GM18858 (cell line): Measurements from ENCODE around the gene NSUN6.

ENCODE experiments used
- ATAC-seq: cut with Tn5 transposase; IDR thresholded peaks from one replicate; pipeline ENCODE4 v1.9.1; 2021; ENCODE audit not compliant: unreplicated experiment

NSUN6 gene

DNA sequence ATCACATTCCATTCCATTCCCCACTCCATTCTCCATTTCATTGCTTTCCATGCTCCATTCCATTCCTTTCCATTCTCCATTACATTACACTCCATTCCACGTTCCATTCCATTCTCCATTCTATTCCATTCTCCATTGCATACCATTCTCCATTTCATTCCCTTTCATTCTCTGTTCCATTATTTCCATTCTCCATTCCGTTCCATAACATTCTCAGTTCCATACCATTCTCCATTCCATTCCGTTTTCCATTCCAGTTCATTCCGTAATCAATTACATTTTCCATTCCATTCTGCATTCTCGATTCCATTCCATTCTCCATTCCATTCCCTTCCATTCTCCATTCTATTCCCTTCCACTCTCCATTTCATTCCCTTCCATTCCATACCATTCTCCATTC, 86.4 kb downstream of the NSUN6 start:
- ATAC-seq, result no peak

DNA sequence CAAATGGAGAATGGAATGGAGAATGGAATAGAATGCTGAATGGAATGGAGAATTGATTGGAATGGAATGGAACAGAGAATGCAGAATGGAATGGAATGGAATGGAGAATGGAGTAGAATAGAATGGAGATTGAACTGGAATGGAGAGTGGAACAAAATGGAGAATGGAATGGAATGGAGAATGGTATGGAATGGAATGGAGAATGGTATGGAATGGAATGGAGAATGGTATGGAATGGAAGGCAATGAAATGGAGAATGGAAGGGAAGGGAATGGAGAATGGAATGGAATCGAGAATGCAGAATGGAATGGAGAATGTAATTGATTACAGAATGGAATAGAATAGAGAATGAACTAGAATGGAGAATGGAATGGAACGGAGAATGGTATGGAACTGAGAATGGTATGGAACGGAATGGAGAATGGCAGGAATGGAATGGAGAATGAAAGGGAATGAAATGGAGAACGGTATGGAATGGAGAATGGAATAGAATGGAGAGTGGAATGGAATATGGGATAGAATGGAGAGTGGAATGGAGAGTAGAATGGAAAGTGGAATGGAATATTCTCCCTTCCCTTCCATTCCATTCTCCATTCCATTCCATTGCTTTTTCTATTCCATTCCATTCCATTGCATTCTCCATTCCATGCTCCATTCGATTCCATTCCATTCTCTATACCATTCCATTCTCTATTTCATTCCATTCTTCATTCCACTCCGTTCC, 88.2 kb downstream of the NSUN6 start:
- ATAC-seq, result no peak

DNA sequence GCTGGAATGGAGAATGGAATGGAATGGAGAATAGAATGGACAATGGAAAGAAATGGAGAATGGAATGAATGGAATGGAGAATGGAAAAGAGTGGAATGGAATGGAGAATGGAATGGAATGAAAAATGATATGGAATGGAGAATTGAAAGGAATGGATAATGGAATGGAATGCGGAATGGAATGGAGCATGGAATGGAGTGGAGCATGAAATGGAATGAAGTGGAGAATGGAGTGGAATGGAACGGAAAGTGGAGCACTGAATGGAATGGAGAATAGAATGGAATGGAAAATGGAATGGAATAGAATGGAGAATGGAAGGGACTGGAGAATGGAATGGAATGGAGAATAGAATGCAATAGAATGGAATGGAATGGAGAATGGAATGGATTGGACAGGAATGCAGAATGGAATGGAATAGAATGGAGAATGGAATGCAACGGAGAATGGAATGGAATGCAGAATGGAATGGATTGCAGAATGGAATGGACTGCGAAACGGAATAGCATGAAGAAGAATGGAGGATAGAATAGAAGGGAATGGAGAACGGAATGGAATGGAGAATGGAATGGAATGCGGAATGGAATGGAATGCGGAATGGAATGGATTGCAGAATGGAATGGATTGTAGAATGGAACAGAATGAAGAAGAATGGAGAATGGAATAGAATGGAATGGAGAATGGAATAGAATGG, 89.4 kb downstream of the NSUN6 start:
- no peak for ATAC-seq

DNA sequence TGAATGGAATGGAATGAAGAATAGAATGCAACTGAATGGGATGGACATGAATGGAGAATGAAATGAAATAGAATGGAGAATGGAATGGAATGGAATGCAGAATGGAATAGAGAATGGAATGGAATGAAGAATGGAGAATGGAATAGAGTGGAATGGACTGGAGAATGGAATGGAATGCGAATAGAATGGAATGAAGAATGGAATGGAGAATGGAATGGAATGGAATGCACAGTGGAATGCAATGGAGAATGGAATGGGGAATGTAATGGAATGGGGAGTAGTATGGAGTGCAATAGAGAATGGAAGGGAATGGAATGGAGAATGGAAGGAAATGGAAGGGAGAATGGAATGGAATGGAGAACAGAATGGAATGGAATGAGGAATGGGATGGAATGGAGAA, 93.4 kb downstream of the NSUN6 start:
- ATAC-seq, result no peak

- ATAC-seq, result no peak
Measured at GRCh38 chr10:18556522-18557147, 94.8 kb downstream of the NSUN6 start.

DNA sequence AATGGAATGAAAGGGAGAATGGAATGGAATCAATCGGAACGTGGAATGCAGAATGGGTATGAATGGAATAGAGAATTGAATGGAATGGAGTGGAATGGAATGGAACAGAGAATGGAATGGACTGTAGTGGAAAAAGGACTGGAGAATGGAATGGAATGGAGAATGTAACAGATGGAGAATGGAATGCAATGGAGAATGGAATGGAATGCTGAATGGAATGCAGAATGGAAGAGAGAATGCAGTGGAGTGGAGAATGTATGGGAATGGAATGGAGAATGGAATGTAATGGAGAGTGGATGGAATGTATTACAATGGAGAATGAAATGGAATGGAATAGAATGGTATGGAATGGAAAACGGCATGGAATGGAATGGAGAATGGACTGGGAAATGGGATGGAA, 96.9 kb downstream of the NSUN6 start:
- ATAC-seq, result no peak

DNA sequence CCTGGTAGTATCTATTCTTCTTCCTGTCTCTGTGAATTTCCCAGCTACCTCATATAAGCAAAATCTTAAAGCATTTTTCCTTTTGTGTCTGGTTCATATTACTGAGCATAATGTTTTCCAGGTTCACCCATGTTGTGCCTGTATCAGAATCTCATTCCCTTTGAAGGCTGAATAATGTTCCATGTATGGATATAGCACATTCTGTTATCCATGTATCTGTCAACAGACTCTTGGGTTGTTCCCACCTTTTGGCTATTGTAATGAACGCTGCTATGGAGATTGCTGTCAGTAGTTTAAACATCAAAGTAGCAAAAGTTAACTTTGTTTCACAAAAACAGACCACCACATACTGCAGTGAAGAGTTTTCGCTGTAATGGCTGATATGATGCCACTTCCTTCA, 99.9 kb downstream of the NSUN6 start:
- no peak for ATAC-seq

DNA sequence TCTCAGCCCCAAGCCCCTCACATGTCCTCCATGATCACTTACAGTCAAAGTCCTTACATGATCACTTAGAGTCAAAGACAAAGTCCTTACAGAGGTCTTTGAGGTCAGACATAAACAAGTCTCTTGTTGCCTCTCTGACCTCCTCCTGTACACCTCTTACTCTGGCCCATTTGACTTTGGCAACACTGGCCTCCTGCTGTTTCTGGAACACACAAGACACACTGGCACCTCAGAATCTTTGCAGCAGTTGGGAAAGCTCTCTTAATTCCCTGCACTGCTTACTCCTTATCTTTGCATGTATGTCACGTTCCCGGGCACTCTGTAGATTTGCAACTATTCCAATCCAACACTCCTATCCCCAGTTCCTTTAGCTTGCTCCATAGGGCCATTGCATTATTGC, 102.3 kb downstream of the NSUN6 start:
- ATAC-seq, result no peak

GRCh38 chr10:18545621-18546305, 105.6 kb downstream of the NSUN6 start:
- ATAC-seq, result no peak

- no peak for ATAC-seq
Measured at GRCh38 chr10:18542832-18543231, 108.6 kb downstream of the NSUN6 start.

DNA sequence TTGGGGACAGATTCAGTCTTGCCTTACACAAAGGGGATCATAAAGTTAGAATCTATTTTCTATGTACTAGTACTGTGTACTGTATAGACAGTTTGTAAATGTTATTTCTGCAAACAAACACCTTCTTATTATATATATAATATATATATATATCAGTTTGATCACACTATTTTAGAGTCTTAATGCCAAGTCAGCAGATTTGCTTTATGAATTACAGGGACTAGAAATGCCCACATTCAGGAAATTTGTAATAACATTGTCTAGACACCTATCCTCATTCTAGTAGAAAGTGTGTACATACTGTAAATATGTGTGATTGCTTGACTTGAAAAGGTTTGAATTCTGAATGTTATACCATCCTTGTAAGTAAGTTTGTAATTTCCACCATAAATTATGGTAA, 111.2 kb downstream of the NSUN6 start:
- no peak for ATAC-seq

DNA sequence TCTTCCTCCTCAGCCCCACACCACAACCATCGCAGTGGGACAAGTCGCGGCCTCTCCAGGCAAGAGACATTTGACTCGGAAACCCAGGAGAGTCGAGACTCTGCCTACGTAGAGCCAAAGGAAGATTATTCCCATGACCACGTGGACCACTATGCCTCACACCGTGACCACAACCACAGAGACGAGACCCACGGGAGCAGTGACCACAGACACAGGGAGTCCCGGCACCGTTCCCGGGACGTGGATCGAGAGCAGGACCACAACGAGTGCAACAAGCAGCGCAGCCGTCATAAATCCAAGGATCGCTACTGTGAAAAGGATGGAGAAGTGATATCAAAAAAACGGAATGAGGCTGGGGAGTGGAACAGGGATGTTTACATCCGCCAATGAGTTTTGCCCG, 112.1 kb downstream of the NSUN6 start:
- no peak for ATAC-seq

DNA sequence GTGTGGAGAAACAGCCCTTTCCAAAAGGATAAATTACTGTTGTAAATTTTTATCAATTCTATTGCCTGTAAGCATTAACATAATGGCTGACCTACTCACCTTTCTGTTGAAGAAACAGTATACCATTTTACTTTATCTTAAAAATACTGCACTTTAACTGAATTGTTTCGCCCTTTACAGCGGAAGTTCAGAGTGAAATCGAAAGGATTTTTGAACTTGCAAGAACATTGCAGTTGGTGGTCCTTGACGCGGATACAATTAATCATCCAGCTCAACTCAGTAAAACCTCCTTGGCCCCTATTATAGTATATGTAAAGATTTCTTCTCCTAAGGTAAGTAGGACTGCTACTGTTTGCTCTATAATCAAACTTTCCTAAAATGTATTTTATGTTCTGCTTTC, 117.5 kb downstream of the NSUN6 start:
- no peak for ATAC-seq

- ATAC-seq, result no peak
Measured at GRCh38 chr10:18532881-18533535, 118.4 kb downstream of the NSUN6 start.

DNA sequence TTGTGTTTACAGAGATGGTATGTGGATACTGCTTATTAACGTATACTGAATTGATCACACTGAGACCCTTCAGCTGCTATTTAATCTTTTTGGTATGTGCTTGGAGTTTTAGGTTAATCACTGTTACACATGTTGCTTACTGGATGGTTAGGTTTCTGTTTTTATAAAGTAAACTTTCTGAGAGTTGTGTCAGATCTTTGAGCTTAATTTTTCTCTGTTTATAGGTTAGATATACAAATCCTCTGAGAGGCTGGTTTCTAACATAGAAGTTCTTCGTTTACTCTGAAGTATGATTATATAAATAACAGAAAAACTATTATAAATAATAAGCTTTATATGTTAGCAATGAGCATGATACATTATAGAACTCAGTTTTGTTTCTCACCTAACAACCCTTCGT, 123.1 kb downstream of the NSUN6 start:
- ATAC-seq, result no peak

DNA sequence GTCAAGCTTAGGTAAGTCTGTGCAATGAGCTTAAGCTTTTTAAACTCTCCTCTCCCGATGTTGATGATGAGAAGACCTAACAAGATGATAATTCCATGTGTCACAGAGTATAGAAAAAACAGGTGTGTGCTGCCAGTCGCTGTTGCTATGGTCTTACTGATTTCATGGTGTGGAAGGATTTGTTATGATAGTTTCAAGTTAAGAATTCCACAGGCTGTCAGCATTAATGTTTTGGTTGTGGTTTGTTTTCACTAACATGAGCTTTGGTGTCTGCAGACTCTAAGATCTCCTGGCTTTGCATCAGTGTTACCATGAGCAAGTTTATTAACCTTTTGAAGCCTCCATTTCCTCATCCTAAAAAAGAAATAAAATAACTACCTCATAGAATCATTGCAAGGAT, 123.7 kb downstream of the NSUN6 start:
- ATAC-seq, result no peak

DNA sequence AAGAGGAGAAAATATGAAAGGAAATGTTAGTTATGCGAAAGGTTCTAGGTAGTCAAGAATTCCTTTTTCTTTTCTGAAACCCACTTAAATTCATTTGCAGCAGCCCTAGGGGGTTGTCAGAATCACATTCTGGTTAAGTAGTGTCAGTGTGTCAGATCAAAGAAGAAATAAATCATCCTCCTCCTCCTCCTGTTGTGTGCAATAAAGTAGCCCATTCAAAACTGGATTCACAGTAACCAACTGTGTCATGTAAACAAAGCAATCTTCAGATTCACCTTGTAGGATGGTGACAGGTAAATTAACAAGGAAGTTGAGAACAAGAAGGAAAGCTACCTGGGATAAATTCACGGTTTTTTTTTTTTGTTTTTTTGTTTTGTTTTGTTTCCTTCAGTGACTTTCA, 127.5 kb downstream of the NSUN6 start:
- no peak for ATAC-seq

DNA sequence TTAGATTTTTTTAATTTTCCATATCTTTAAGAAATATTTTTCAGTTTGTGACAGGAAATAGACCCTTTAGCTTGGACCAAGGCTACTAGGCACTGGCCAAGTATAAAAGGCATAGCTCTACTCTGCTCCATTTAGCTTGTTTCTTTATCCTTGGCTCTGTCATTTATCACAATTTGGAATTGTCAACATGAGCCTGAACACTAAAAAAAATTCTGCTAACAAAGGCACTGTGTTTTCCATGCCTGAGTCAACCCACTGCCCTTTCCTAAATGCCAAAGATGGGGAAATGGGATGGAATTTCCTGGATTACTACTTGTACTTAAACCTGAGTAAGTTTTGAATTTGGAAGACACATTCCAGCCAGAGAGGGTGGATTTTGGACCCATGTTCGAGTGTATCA, 128.4 kb downstream of the NSUN6 start:
- no peak for ATAC-seq

GRCh38 chr10:18516851-18517250, 134.5 kb downstream of the NSUN6 start:
- no peak for ATAC-seq

DNA sequence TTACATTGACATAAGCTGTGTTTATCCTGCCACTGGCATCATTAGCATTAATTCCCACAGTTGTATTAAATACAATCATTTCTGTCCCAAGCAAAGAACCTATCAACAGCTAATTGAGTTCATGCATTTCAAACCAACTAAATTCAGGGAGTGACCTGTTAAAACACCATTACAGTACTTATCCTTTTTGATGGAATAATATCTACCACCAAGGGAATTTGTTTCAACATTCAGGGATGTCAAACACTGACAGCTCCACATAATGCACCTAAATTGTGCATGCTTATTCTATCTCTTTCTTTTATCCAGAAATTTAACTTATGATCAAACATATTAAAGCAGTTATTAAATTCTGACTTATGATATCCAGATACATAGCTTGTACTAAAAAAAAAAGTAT, 136.8 kb downstream of the NSUN6 start:
- ATAC-seq, result no peak

- no peak for ATAC-seq
Measured at GRCh38 chr10:18508587-18508986, 142.8 kb downstream of the NSUN6 start.
